OCI-LY3 (cell line): ENCODE data around the gene HTT.

Source experiments
- H2AFZ ChIP-seq: fragments of 200-600, 300-600 bp; shearing (Covaris generic); 2 replicates; pipeline ENCODE4 v1.6.0; 2014; ENCODE audit warnings: antibody characterized with exemption, low read depth, low read length
- H3K27ac ChIP-seq: fragments of 200-600, 300-600 bp; sonication (generic); 2 replicates; pipeline ENCODE4 v1.5.1; 2014; ENCODE audit warnings: mild to moderate bottlenecking, low read length, moderate library complexity, mixed read lengths
- H3K27me3 ChIP-seq: fragments of 200-600, 300-600 bp; sonication (generic); 2 replicates; pipeline ENCODE4 v1.6.1; 2014; ENCODE audit warnings: low read depth, low read length, mixed read lengths
- H3K36me3 ChIP-seq: fragments of 200-600, 300-600 bp; sonication (generic); replicated peaks from 2 replicates; pipeline ENCODE3; 2014; ENCODE audit warnings: low read depth, low read length, mixed read lengths
- H3K4me1 ChIP-seq: fragments of 300-600, 200-600 bp; sonication (generic); 2 replicates; pipeline ENCODE4 v1.6.1; 2014; ENCODE audit warnings: low read length, mixed read lengths
- H3K4me2 ChIP-seq: fragments of 200-600, 300-600 bp; sonication (generic); 2 replicates; pipeline ENCODE4 v1.6.1; 2014; ENCODE audit warnings: low read length, mixed read lengths
- H3K4me3 ChIP-seq: fragments of 300-600, 200-600 bp; sonication (generic); 2 replicates; pipeline ENCODE4 v1.5.1; 2014; ENCODE audit warnings: antibody characterized with exemption, mild to moderate bottlenecking, low read length, moderate library complexity
- H3K79me2 ChIP-seq: fragments of 300-600, 200-600 bp; shearing (Covaris generic); 2 replicates; pipeline ENCODE4 v1.6.1; 2014; ENCODE audit warnings: mild to moderate bottlenecking, low read length, mixed read lengths
- H3K9ac ChIP-seq: fragments of 300-600, 200-600 bp; shearing (Covaris generic); 2 replicates; pipeline ENCODE4 v1.6.0; 2014; ENCODE audit warnings: mild to moderate bottlenecking, low read length, moderate library complexity
- H3K9me3 ChIP-seq: fragments of 200-600, 300-600 bp; shearing (Covaris generic); 2 replicates; pipeline ENCODE4 v1.6.1; 2014; ENCODE audit warnings: low read length, mixed read lengths; ENCODE audit not compliant: insufficient read depth
- H4K20me1 ChIP-seq: fragments of 200-600, 300-600 bp; sonication (generic); 2 replicates; pipeline ENCODE4 v1.6.1; 2016; ENCODE audit warnings: low read length, mixed read lengths; ENCODE audit not compliant: insufficient read depth
- EZH2phosphoT487 ChIP-seq: fragments of 200-600 bp; shearing (Covaris generic); IDR thresholded peaks from 2 replicates; pipeline ENCODE4 v1.6.1; 2018; ENCODE audit warnings: antibody characterized with exemption, mixed run types, low read depth
- TF ChIP-seq, protein P1 (sequence below): fragments of 200-600, 300-600 bp; sonication (generic); IDR thresholded peaks from 2 replicates; pipeline ENCODE4 v1.5.1; 2014; ENCODE audit warnings: antibody characterized with exemption, low read length, low read depth

The HTT gene

DNA sequence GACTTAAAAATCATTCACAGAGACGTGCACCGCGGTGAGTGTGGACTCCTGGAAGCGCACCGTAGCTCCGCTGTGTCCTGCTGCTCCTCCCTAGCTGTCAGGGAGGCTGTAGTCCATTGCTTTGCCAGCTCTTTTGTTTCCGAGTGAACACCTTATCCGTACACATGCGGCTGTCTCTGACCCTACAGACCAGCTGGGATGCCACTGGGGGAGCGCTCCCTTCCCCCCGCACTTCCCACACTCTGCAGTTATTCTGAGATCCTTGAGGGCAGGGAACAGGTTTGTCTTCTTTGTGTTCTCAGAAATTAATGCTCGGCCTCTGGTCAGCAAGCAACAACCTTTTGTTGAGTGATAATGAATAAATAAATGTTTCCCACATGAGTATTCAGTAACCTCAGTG lies 140.8 kb downstream of the HTT start:
- Histone ChIP-seq H3K36me3 (peaks cover 85% of the 10 kb centered on the region), H3K9ac (no peak overlapping the region), H3K4me3 (no peak overlapping the region), H3K79me2 (no peaks in the 10 kb centered on the region), H3K27me3 (no peaks in the 10 kb centered on the region), H3K4me2 (no peak overlapping the region), H3K9me3 (no peaks in the 10 kb centered on the region), H4K20me1 (no peaks in the 10 kb centered on the region), H3K4me1 (no peaks in the 10 kb centered on the region), H2AFZ (no peak overlapping the region), H3K27ac (no peak overlapping the region)
- TF ChIP-seq, protein P1, sequence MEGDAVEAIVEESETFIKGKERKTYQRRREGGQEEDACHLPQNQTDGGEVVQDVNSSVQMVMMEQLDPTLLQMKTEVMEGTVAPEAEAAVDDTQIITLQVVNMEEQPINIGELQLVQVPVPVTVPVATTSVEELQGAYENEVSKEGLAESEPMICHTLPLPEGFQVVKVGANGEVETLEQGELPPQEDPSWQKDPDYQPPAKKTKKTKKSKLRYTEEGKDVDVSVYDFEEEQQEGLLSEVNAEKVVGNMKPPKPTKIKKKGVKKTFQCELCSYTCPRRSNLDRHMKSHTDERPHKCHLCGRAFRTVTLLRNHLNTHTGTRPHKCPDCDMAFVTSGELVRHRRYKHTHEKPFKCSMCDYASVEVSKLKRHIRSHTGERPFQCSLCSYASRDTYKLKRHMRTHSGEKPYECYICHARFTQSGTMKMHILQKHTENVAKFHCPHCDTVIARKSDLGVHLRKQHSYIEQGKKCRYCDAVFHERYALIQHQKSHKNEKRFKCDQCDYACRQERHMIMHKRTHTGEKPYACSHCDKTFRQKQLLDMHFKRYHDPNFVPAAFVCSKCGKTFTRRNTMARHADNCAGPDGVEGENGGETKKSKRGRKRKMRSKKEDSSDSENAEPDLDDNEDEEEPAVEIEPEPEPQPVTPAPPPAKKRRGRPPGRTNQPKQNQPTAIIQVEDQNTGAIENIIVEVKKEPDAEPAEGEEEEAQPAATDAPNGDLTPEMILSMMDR: no peak
- no peak for TF ChIP-seq EZH2phosphoT487

DNA sequence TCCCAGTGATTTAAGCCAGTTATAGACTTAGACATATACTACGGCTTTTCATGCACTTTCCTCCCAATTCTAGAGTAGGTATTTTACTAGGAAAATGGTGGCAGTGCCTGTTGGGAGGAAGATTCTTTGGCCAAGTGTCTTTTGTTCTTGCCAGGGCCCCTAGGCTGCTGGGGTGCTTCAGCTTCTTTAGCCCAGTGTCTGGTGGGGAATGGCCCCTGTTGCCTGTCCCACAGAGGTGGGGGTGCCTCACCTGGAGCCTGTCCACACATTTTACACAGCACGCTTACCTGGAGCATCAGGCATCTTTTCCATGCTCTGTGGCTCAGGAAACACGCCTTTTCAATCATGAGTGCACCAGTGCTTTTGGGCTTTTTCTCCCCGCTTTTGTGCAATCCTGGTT lies 141.3 kb downstream of the HTT start:
- Histone ChIP-seq H3K9me3 (no peaks in the 10 kb centered on the region), H3K4me2 (no peak overlapping the region), H3K9ac (no peak overlapping the region), H3K4me1 (no peaks in the 10 kb centered on the region), H3K79me2 (no peaks in the 10 kb centered on the region), H3K36me3 (peaks cover 84% of the 10 kb centered on the region), H3K27me3 (no peaks in the 10 kb centered on the region), H3K4me3 (no peak overlapping the region), H2AFZ (no peak overlapping the region), H3K27ac (no peak overlapping the region), H4K20me1 (no peaks in the 10 kb centered on the region)
- no peak for TF ChIP-seq EZH2phosphoT487

DNA sequence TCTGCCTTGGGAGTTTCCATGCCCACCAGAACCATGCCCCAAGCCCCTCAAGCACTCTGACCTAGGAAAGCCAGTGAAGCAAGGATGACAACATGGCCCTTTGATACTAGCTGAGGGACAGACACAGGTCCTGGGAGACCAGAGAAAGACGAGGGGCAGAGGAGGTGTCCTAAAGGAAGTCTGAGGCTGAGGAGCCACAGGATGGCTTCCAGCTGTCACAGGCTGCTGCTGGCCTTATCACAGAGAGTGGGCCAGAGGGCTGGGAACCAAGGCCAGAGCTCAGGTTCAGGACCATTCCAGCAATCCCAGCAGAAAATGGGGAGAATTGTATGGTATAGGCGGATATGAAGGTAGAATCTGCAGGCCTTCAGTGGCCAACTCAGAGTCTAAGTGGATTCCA lies 142.8 kb downstream of the HTT start:
- H2AFZ ChIP-seq: no peak overlapping the region
- TF ChIP-seq, protein P1: no peak
- no peak for TF ChIP-seq EZH2phosphoT487
- no peaks in the 10 kb centered on the region for H3K79me2 ChIP-seq
- no peaks in the 10 kb centered on the region for H3K27me3 ChIP-seq
- no peak overlapping the region for H3K4me2 ChIP-seq
- no peak overlapping the region for H3K4me3 ChIP-seq
- H3K9ac ChIP-seq: no peak overlapping the region
- H3K36me3 ChIP-seq: peaks cover 84% of the 10 kb centered on the region
- no peaks in the 10 kb centered on the region for H3K9me3 ChIP-seq
- H3K27ac ChIP-seq: no peak overlapping the region
- H4K20me1 ChIP-seq: no peaks in the 10 kb centered on the region
- H3K4me1 ChIP-seq: peaks cover 2% of the 10 kb centered on the region; the same call in 1 of the 2 replicates

DNA sequence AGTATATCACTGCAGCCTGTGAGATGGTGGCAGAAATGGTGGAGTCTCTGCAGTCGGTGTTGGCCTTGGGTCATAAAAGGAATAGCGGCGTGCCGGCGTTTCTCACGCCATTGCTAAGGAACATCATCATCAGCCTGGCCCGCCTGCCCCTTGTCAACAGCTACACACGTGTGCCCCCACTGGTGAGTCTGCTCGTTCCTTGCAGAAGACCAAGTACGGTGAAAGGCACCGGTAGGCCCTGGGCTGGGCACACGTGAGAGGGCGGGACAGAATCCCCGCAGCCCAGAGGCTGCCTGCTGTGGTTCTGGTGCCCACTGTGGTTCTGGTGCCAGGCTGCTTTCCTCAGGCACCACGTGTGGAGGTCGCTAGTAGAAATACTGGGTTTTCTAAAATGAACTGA lies 143.3 kb downstream of the HTT start:
- H3K27me3 ChIP-seq: no peaks in the 10 kb centered on the region
- H3K4me2 ChIP-seq: no peak overlapping the region
- H3K9ac ChIP-seq: no peak overlapping the region
- no peak overlapping the region for H2AFZ ChIP-seq
- H3K9me3 ChIP-seq: no peaks in the 10 kb centered on the region
- no peaks in the 10 kb centered on the region for H3K79me2 ChIP-seq
- no peaks in the 10 kb centered on the region for H4K20me1 ChIP-seq
- TF ChIP-seq, protein P1: no peak
- no peak for TF ChIP-seq EZH2phosphoT487
- H3K4me1 ChIP-seq: peaks cover 7% of the 10 kb centered on the region; the same call in 1 of the 2 replicates
- peaks cover 81% of the 10 kb centered on the region for H3K36me3 ChIP-seq
- H3K27ac ChIP-seq: no peak overlapping the region
- H3K4me3 ChIP-seq: no peak overlapping the region
